ENCODE results near the gene NUPR2.
"Not testable (repeated sequence)": the region's sequence is repeated elsewhere in the genome, so short reads cannot be mapped to it uniquely, and the experiment has no call there.

DNA sequence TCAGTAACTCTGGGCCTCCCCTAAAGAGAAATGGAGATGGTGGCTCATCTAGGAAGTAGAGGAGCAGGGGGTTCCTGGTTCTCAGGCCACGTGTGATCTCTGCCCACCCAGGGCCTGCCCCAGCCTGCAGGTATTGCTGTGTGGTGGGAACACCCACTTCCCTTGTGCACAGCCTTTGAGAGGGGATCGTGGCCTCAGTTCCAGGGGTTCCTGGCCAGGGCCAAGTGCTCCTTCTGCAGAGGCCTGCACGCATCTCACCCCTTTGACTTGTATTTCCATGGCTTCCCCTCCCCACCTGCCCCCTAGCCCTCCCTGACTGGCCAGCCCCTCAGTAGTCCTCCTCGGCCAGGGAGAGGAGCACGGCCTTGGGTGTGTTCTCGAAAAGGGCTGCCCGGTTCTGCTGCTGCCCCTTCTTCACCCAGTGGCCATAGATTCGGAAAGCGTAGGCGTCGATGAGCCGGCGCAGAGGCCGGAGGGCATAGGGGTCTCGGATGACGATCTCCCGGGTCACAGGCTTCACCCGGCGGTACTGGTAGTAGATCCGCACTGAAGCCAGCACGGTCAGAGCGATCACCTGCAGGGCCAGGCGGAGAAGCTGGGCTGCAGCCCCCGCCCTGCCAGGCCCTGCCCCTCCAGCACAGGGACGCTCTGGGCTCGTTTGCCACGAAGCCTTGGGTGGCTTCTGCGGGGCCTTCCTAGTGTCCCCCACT is 35.3 kb downstream of the NUPR2 start:
- TF ChIP-seq, protein P1, sequence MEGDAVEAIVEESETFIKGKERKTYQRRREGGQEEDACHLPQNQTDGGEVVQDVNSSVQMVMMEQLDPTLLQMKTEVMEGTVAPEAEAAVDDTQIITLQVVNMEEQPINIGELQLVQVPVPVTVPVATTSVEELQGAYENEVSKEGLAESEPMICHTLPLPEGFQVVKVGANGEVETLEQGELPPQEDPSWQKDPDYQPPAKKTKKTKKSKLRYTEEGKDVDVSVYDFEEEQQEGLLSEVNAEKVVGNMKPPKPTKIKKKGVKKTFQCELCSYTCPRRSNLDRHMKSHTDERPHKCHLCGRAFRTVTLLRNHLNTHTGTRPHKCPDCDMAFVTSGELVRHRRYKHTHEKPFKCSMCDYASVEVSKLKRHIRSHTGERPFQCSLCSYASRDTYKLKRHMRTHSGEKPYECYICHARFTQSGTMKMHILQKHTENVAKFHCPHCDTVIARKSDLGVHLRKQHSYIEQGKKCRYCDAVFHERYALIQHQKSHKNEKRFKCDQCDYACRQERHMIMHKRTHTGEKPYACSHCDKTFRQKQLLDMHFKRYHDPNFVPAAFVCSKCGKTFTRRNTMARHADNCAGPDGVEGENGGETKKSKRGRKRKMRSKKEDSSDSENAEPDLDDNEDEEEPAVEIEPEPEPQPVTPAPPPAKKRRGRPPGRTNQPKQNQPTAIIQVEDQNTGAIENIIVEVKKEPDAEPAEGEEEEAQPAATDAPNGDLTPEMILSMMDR (IDR thresholded peaks at IDR 0.05), result not testable (repeated sequence)
- TF ChIP-seq POLR2A (IDR thresholded peaks at IDR 0.05), result not testable (repeated sequence)
